Measurements from ENCODE around the gene VASH1. TPM values are rescaled to one million over a fixed set of nuclear protein-coding genes. Genes with fewer than 3 reads are reported as not detected.

VASH1 gene
- total RNA-seq, 3 donors from 2014 or later: 5.6 to 7.8 (median 5.8) TPM

GRCh38 chr14:76773188-76773885, 12.1 kb downstream of the VASH1 start:
- no peaks in the 10 kb centered on the region for H3K9me3 ChIP-seq
- peak in 1 of 2 donors; percentile 49 for DNase-seq (ENCODE audit: low spot score in 2 of 2)
- H3K4me3 ChIP-seq: peak overlapping the region in 1 of 3 donors; percentile 45
- peaks cover 0 to 6% of the 10 kb centered on the region in 2 donors for H3K4me1 ChIP-seq
- no peaks in the 10 kb centered on the region for H3K36me3 ChIP-seq
- intact Hi-C loops (cut with DNase I; ENCODE audit: low total_unique reads): no loop called here
- H3K27me3 ChIP-seq: no peaks in the 10 kb centered on the region
- no peak for TF ChIP-seq POLR2AphosphoS5 (IDR thresholded peaks at IDR 0.05)
- peak overlapping the region; percentile 61 to 90 for H3K27ac ChIP-seq

GRCh38 chr14:76773956-76774820, 12.9 kb downstream of the VASH1 start:
- peak in 1 of 2 donors; percentile 12 for DNase-seq (ENCODE audit: low spot score in 2 of 2)
- TF ChIP-seq POLR2A (IDR thresholded peaks at IDR 0.05) (no peak), CTCF (IDR thresholded peaks at IDR 0.05) (no peak), POLR2AphosphoS5 (IDR thresholded peaks at IDR 0.05) (no peak)
- H3K36me3 ChIP-seq: no peaks in the 10 kb centered on the region
- intact Hi-C loops (cut with DNase I; ENCODE audit: low total_unique reads): no loop called here
- no peaks in the 10 kb centered on the region for H3K9me3 ChIP-seq
- H3K27ac ChIP-seq: peak overlapping the region in 1 of 2 donors; percentile 90
- H3K4me1 ChIP-seq: peaks cover 0 to 6% of the 10 kb centered on the region in 2 donors
- H3K27me3 ChIP-seq: no peaks in the 10 kb centered on the region
- H3K4me3 ChIP-seq: no peak overlapping the region

- no peak overlapping the region for H3K27ac ChIP-seq
Measured at GRCh38 chr14:76774821-76775694, 13.8 kb downstream of the VASH1 start.

GRCh38 chr14:76775695-76776427, 14.6 kb downstream of the VASH1 start:
- Histone ChIP-seq H3K27ac (no peak overlapping the region), H3K9me3 (no peaks in the 10 kb centered on the region), H3K36me3 (no peaks in the 10 kb centered on the region), H3K4me3 (no peak overlapping the region), H3K4me1 (peaks cover 0 to 6% of the 10 kb centered on the region in 2 donors), H3K27me3 (no peaks in the 10 kb centered on the region)
- TF ChIP-seq POLR2AphosphoS5 (IDR thresholded peaks at IDR 0.05) (no peak), CTCF (IDR thresholded peaks at IDR 0.05) (no peak)
- peak; percentile 14 to 36 for DNase-seq (ENCODE audit: low spot score in 2 of 2)
- intact Hi-C loops (cut with DNase I; ENCODE audit: low total_unique reads): no loop called here

More at GRCh38 chr14:76774821-76775694, 13.8 kb downstream of the VASH1 start:
- Histone ChIP-seq H3K9me3 (no peaks in the 10 kb centered on the region), H3K4me3 (no peak overlapping the region), H3K36me3 (no peaks in the 10 kb centered on the region), H3K4me1 (peaks cover 0 to 6% of the 10 kb centered on the region in 2 donors), H3K27me3 (no peaks in the 10 kb centered on the region)
- TF ChIP-seq POLR2AphosphoS5 (IDR thresholded peaks at IDR 0.05) (no peak), CTCF (IDR thresholded peaks at IDR 0.05) (no peak), POLR2A (IDR thresholded peaks at IDR 0.05) (no peak)
- intact Hi-C loops (cut with DNase I; ENCODE audit: low total_unique reads): no loop called here
- peak in 1 of 2 donors; percentile 10 for DNase-seq (ENCODE audit: low spot score in 2 of 2)

Measured in breast epithelium (tissue), 4 donors.